Astrocyte (in vitro differentiated cells and primary cell): ENCODE results near the gene DHRS12. TPM values are rescaled to one million over a fixed set of nuclear protein-coding genes. Genes with fewer than 3 reads are reported as not detected.

Experiments
- DNase-seq: peaks from one replicate; pipeline ENCODE4 v3.0.0-alpha.2; 2010; ENCODE audit warnings: low read depth
- FAIRE-seq: peaks from 2 replicates; lab custom pipeline; 2011; peaks lifted over from hg19 to GRCh38; lab: Jason Lieb, UNC
- H2AFZ ChIP-seq: 2 replicates; pipeline ENCODE4 v1.6.0; 2012; ENCODE audit warnings: low read depth, low read length, inconsistent platforms
- H3K27ac ChIP-seq: 2 replicates; pipeline ENCODE4 v1.5.1; 2011; ENCODE audit warnings: low read depth, low read length, inconsistent platforms
- H3K27me3 ChIP-seq: 2 replicates; pipeline ENCODE4 v1.6.0; 2011; ENCODE audit warnings: low read length, inconsistent platforms; ENCODE audit not compliant: insufficient read depth
- H3K36me3 ChIP-seq: 2 replicates; pipeline ENCODE4 v1.5.1; 2011; ENCODE audit warnings: low read length, inconsistent platforms; ENCODE audit not compliant: insufficient read depth
- H3K4me1 ChIP-seq: 2 replicates; pipeline ENCODE4 v1.5.1; 2011; ENCODE audit warnings: low read length, inconsistent platforms; ENCODE audit not compliant: insufficient read depth
- H3K4me2 ChIP-seq: 2 replicates; pipeline ENCODE4 v1.6.0; 2012; ENCODE audit warnings: low read length, inconsistent platforms
- H3K4me3 ChIP-seq: 2 replicates; pipeline ENCODE4 v1.5.1; 2011; ENCODE audit warnings: low read depth, mild to moderate bottlenecking, low read length, inconsistent platforms; ENCODE audit not compliant: insufficient read depth
- H3K79me2 ChIP-seq: 2 replicates; pipeline ENCODE4 v1.6.0; 2012; ENCODE audit warnings: mild to moderate bottlenecking, low read length, inconsistent platforms; ENCODE audit not compliant: insufficient read depth
- H3K9ac ChIP-seq: 2 replicates; pipeline ENCODE4 v1.6.0; 2012; ENCODE audit warnings: mild to moderate bottlenecking, low read length, inconsistent platforms
- H3K9me3 ChIP-seq: 2 replicates; pipeline ENCODE4 v1.5.1; 2012; ENCODE audit warnings: low read depth, mild to moderate bottlenecking, low read length, inconsistent platforms; ENCODE audit not compliant: insufficient read depth
- H4K20me1 ChIP-seq: 2 replicates; pipeline ENCODE4 v1.6.0; 2012; ENCODE audit warnings: low read length, inconsistent platforms; ENCODE audit not compliant: insufficient read depth
- H3K27ac Mint-ChIP-seq: one replicate; pipeline ENCODE4 v1.8.0; 2021; ENCODE audit warnings: mild to moderate bottlenecking, mixed read lengths; ENCODE audit not compliant: unreplicated experiment
- H3K27me3 Mint-ChIP-seq: one replicate; pipeline ENCODE4 v1.8.0; 2021; ENCODE audit warnings: low read depth, mixed read lengths; ENCODE audit not compliant: unreplicated experiment
- H3K36me3 Mint-ChIP-seq: one replicate; pipeline ENCODE4 v1.8.0; 2021; ENCODE audit warnings: low read depth, mixed read lengths; ENCODE audit not compliant: unreplicated experiment
- H3K4me1 Mint-ChIP-seq: one replicate; pipeline ENCODE4 v1.8.0; 2021; ENCODE audit warnings: low read depth, mixed read lengths; ENCODE audit not compliant: unreplicated experiment
- H3K4me3 Mint-ChIP-seq: one replicate; pipeline ENCODE4 v1.8.0; 2021; ENCODE audit warnings: mild to moderate bottlenecking, moderate library complexity, mixed read lengths; ENCODE audit not compliant: unreplicated experiment
- H3K9me3 Mint-ChIP-seq: one replicate; pipeline ENCODE4 v1.8.0; 2021; ENCODE audit warnings: mild to moderate bottlenecking, mixed read lengths; ENCODE audit not compliant: unreplicated experiment
- EZH2 ChIP-seq: IDR thresholded peaks from 2 replicates; pipeline ENCODE4 v1.6.1; 2012; ENCODE audit warnings: mild to moderate bottlenecking, low read length, inconsistent platforms; ENCODE audit not compliant: insufficient read depth
- total RNA-seq: library from RNA; stranded (reverse); gene quantifications from 2 replicates; pipeline ENCODE4 v1.2.1, GENCODE V29; 2021
- TF ChIP-seq, protein P1 (sequence below): IDR thresholded peaks from 2 replicates; pipeline ENCODE4 v1.5.1; 2011; ENCODE audit warnings: low read depth, mild to moderate bottlenecking, inconsistent platforms, low read length, moderate library complexity; ENCODE audit not compliant: insufficient read depth

The DHRS12 gene
- total RNA-seq, 1 donor from 2014 or later: 4.9 TPM

DNA sequence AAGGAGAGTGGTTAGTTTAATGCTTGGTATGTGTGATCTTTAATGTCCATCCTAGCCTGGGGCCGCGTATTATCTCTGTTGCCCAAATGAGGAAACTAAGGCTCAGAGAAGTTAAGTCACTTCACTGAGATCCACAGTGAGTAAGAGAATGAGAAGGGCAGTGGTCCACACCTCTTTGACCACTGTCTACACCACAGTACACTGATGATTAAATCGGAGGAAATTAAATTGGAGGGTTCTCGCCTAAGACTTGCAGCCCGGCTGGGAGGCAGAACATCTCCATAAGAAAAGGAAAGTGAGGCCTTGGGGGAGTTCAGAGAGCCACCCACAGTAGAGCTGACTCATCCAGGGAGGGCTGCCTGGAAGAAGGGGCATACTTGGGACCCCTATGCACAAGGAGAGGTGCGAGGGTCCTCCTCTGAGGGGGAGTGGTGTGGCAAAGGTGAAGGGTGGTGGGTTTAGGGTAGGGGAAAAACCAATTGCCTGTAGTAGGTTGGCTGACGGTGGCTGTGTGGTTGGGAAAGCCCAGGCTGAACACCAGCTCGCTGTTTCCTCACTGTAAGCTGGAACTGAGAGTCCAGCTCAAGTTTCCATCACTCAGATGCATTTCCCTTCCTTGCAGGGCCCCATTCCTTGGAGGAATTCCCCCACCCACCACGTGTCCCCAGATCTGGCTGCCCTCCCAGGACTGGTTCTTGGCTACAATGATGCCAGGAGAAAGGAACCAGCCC, 15.0 kb upstream of the DHRS12 start:
- H3K36me3 Mint-ChIP-seq: no peaks in the 10 kb centered on the region

GRCh38 chr13:51818276-51818675, 14.3 kb upstream of the DHRS12 start:
- H3K27me3 Mint-ChIP-seq: peaks cover 47% of the 10 kb centered on the region
- H3K4me2 ChIP-seq: no peak overlapping the region
- no peak overlapping the region for H3K27ac Mint-ChIP-seq
- H3K4me1 Mint-ChIP-seq: no peaks in the 10 kb centered on the region
- H3K27ac ChIP-seq: no peak overlapping the region
- peaks cover 63% of the 10 kb centered on the region for H3K27me3 ChIP-seq
- no peaks in the 10 kb centered on the region for H3K9me3 ChIP-seq
- H4K20me1 ChIP-seq: no peaks in the 10 kb centered on the region
- H3K4me3 Mint-ChIP-seq: no peak overlapping the region
- H3K79me2 ChIP-seq: no peaks in the 10 kb centered on the region
- H3K4me3 ChIP-seq: no peak overlapping the region
- no peak overlapping the region for H2AFZ ChIP-seq
- no peaks in the 10 kb centered on the region for H3K36me3 ChIP-seq
- no peak overlapping the region for H3K9ac ChIP-seq
- no peak for DNase-seq
- H3K9me3 Mint-ChIP-seq: no peaks in the 10 kb centered on the region
- H3K36me3 Mint-ChIP-seq: no peaks in the 10 kb centered on the region
- no peak for FAIRE-seq
- TF ChIP-seq EZH2: no peak
- TF ChIP-seq, protein P1, sequence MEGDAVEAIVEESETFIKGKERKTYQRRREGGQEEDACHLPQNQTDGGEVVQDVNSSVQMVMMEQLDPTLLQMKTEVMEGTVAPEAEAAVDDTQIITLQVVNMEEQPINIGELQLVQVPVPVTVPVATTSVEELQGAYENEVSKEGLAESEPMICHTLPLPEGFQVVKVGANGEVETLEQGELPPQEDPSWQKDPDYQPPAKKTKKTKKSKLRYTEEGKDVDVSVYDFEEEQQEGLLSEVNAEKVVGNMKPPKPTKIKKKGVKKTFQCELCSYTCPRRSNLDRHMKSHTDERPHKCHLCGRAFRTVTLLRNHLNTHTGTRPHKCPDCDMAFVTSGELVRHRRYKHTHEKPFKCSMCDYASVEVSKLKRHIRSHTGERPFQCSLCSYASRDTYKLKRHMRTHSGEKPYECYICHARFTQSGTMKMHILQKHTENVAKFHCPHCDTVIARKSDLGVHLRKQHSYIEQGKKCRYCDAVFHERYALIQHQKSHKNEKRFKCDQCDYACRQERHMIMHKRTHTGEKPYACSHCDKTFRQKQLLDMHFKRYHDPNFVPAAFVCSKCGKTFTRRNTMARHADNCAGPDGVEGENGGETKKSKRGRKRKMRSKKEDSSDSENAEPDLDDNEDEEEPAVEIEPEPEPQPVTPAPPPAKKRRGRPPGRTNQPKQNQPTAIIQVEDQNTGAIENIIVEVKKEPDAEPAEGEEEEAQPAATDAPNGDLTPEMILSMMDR: no peak
- H3K4me1 ChIP-seq: no peaks in the 10 kb centered on the region

More for the DNA sequence above, 15.0 kb upstream of the DHRS12 start:
- no peaks in the 10 kb centered on the region for H3K9me3 Mint-ChIP-seq
- FAIRE-seq (no peak), DNase-seq (peak; percentile 24)
- peaks cover 4% of the 10 kb centered on the region for H3K4me1 Mint-ChIP-seq
- H3K36me3 ChIP-seq: no peaks in the 10 kb centered on the region
- no peak overlapping the region for H3K27ac ChIP-seq
- H3K27ac Mint-ChIP-seq: no peak overlapping the region
- peaks cover 61% of the 10 kb centered on the region for H3K27me3 ChIP-seq
- no peaks in the 10 kb centered on the region for H4K20me1 ChIP-seq
- H3K79me2 ChIP-seq: no peaks in the 10 kb centered on the region
- H3K4me1 ChIP-seq: no peaks in the 10 kb centered on the region
- no peaks in the 10 kb centered on the region for H3K9me3 ChIP-seq
- no peak overlapping the region for H3K9ac ChIP-seq
- TF ChIP-seq, protein P1: no peak
- peaks cover 47% of the 10 kb centered on the region for H3K27me3 Mint-ChIP-seq
- H3K4me3 ChIP-seq: no peak overlapping the region
- H2AFZ ChIP-seq: no peak overlapping the region
- no peak overlapping the region for H3K4me2 ChIP-seq
- no peak overlapping the region for H3K4me3 Mint-ChIP-seq

GRCh38 chr13:51817717-51818116, 13.8 kb upstream of the DHRS12 start:
- Histone ChIP-seq H3K9me3 (no peaks in the 10 kb centered on the region), H3K4me1 (no peaks in the 10 kb centered on the region), H2AFZ (no peak overlapping the region), H3K27me3 (peaks cover 63% of the 10 kb centered on the region), H3K4me2 (no peak overlapping the region), H3K9ac (no peak overlapping the region), H3K79me2 (no peaks in the 10 kb centered on the region), H4K20me1 (no peaks in the 10 kb centered on the region), H3K4me3 (no peak overlapping the region), H3K36me3 (no peaks in the 10 kb centered on the region), H3K27ac (no peak overlapping the region)
- no peak for DNase-seq
- Mint-ChIP-seq H3K9me3 (no peaks in the 10 kb centered on the region), H3K4me1 (no peaks in the 10 kb centered on the region), H3K4me3 (no peak overlapping the region), H3K36me3 (no peaks in the 10 kb centered on the region), H3K27me3 (peaks cover 47% of the 10 kb centered on the region), H3K27ac (no peak overlapping the region)
- FAIRE-seq: no peak
- TF ChIP-seq, protein P1: no peak
- TF ChIP-seq EZH2: no peak
